Gastroesophageal sphincter (tissue), 3 donors: ENCODE measurements around the gene CDH26.

Experiments used
- CTCF ChIP-seq, 4 experiments: fragments of 200-600 bp in 2 of 4; fragments of 450-650 bp in 2 of 4; sonication (generic) in 1 of 4; IDR thresholded peaks; one replicate each; pipeline ENCODE4 v1.5.1; 2017 to 2019; ENCODE audit warnings: antibody characterized with exemption in 4 of 4, mild to moderate bottlenecking in 2 of 4, moderate library complexity in 2 of 4
- EP300 ChIP-seq: sonication (generic); formaldehyde crosslinking; IDR thresholded peaks from one replicate; pipeline ENCODE4 v1.6.1; 2017; ENCODE audit warnings: antibody characterized with exemption, mild to moderate bottlenecking
- POLR2A ChIP-seq, 2 donors: fragments of 450-650 bp; IDR thresholded peaks; one replicate each; pipeline ENCODE4 v1.6.1; 2017; ENCODE audit warnings: antibody characterized with exemption in 2 of 2, mild to moderate bottlenecking in 2 of 2, moderate library complexity in 1 of 2

- no peak for TF ChIP-seq EP300
- no peak for TF ChIP-seq POLR2A (IDR thresholded peaks at IDR 0.05)
- no peak for TF ChIP-seq CTCF (IDR thresholded peaks at IDR 0.05)
Measured at GRCh38 chr20:60026010-60026409, 67.8 kb downstream of the CDH26 start.
